Stimulated activated CD8-positive, alpha-beta memory T cell treated with anti-CD3 and anti-CD28 coated beads, Interleukin-15, amount 100 ng/mL, for 4 hours (primary cell): ENCODE results near the gene KCNJ10.
"Not testable (repeated sequence)": the region's sequence is repeated elsewhere in the genome, so short reads cannot be mapped to it uniquely, and the experiment has no call there.

Experiments used
- DNase-seq, 2 donors: peaks; one replicate each; pipeline ENCODE4 v3.0.0-alpha.2; 2020; ENCODE audit warnings: low read depth in 2 of 2

Gene KCNJ10

DNA sequence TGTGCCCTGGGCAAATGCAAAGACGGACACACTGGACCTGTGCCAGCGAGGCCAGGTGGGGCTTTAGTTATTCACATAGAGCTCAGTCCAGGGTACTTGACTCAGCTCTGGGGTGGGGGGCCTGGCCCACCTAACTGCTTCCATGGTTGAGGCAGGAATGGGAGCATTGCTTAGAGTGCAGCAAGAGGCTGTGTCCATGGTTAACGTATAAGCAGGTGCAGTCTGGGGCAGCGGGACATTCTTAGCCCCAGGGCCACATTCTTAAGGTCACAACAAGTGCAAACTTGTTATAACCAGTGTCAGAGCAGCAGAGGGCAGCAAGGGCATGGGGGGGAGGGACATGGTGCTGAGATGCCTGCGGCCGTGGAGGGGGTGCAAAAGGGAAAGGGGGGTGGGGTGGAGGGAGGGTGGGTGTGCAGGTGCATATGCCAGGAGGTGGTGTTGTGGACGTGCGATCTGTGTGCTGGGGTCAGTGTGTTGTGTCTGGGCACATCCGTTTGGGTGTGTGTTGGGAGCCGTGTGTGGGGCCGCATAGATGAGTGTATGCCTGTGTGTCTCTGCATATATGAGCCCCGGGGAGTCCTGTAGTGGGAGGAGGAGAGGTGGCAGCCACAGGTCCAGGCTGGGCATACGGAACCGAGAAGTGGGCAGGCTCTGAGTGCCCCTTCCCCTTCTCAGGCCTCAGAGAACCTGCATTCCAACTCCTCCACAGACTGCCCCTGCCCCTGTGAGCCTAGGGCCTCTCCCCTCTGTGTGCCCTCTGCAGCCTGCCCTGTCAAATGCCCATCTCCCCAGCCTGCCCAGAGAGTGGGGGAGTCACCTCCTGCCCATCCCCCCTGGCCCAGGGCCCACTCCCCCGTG, 8.4 kb downstream of the KCNJ10 start:
- DNase-seq, result no peak

DNA sequence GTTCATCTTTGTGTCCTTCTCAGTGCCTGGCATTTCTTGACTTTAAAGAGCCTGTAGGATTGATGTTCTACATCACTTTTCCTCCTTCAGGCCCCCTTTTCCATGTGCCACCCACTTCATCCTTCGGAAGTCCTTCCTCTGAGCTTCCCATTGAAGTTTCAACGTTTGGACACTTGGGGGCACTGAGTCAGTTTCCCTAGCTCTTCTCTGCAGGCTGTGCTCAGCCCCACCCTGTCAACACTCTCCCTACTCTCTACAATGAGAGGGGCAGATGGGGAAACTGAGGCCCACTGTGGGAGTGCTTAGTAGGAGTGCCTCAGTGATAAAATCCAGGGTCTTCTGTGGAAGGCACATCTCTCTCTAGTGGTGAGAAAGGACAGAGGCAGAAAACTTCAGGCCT, 11.9 kb downstream of the KCNJ10 start:
- DNase-seq, result no peak

DNA sequence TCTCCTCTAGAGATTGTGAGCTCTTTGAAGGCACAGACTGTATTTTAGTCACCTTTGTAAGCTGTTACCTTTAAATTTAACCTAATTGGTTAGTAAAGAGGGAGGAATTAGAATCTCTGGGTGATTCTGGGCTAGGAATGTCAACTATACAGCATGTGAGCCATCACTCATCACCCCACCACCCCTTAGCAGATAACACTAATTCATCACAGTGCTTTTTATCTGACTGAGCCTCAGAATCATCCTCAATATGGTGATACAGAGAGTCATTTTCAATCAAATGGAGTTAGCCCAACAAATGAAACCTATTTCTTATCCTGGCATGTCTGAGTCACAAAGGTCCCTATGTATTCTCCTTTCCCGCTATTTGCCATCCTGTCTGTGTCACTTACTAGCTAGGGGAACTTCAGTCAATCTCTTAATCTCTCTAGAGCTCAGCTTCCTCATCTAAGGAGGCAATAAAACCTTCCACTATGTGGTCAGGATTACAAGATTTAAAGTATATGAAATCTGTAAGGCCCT, 13.3 kb downstream of the KCNJ10 start:
- no peak for DNase-seq

DNA sequence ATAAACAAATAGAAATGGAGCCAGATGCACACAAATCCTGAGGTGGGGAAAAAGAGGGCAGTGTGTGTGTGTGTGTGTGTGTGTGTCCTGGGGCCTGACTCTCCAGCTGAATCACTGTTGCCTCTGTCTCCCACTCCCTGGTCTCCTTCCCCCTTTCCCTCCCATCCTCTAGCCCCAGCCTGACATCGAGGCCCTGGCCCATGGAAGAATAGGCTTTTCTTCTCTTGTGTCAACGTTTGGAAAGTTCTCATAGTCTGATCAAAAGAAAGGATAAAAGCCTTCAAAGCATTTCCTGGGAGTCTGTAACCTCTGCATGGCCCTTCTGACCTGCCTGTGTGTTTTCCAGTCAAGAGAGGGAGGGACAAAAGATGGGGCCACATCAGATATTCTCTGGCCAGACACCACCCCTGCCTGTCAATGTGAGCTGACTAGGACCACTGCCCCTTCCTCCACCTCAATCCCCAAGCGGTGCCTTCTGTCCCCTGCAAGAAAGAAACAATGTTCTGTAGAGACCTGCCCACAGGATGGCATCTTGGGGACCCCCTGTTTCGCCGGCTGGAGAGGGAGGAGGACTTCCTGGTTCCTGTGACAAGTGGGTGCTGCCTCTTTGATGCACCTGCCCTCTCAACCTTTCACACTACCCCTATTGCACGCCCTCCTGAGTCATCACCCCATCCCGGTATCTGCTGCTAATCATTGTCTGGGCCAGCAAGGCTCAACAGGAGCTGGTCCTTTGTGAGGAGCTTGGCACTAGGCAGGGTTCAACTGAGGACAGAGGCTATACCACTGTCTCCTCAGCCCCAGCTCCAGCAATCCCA, 16.2 kb downstream of the KCNJ10 start:
- no peak for DNase-seq

DNA sequence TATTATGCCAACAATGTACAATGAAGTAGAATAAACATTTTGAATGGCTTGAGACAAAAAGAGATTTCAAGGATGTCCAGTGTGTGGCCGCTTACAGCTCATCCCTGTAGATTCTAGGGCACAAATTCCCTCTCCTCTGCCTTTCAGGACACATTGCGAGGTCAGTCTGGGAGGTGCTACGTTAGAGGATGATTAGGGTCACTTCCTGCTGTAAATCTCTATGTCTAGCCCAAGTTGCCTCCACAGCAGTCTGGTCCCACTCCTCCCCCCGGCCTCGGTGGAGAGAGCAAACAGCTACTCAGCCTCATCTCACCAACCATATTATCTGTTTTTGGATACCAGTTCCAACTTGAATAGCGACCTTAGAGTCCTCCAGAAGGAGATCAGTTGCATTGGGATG, 17.0 kb downstream of the KCNJ10 start:
- DNase-seq, result no peak

DNA sequence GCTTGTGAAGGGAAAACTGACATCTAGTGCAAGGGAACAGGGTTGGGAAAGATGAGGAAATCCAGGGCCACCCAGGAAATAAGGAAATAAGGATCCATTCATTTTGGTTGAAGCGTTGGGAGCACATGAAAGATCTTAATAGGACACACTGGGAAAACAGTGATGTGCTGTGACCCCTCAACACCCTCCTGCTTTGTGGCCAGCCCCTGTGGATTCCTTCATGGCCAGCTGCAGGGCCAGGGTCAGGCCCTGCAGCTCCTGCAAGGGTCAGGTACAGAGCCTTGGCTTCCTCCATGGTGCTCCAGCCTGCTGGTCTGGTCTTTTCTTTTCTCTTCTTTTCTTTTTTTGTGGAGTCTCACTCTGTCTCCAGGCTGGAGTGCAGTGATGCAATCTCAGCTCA, 19.3 kb downstream of the KCNJ10 start:
- DNase-seq, result no peak

DNA sequence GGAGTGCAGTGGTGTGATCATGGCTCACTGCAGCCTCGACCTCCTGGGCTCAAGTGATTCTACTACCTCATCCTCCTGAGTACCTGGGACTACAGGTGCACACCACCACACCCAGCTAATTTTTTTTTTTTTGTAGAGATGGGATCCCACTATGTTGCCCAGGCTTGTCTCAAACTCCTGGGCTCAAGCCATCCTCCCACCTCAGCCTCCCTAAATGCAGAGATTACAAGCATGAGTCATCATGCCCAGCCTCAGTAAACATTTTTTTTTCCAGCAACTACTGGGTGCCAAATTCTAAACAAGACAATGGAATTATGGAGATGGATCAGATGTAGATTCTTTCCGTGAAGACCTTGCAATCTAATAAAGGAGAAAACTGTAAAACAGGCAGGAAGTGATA, 19.8 kb downstream of the KCNJ10 start:
- not testable (repeated sequence) for DNase-seq

DNA sequence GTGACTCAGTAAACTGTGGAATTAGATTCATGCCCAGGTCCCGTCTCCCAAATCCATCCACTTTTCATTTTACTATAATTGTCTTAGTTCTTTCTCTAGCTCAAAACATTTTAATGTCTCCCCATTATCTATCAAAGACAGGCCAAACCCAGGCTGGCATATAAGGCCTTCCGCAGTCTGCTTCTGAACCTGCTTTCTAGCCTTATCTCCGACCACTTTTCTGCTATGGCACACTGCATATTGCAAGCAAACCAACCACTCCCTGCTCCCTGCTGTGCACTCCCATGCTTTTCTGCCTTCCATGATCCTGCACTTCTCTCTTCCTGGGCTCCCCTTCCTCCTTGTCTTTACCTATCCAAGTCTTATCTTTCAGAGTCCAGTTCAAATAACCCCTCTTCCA, 20.9 kb downstream of the KCNJ10 start:
- no peak for DNase-seq

DNA sequence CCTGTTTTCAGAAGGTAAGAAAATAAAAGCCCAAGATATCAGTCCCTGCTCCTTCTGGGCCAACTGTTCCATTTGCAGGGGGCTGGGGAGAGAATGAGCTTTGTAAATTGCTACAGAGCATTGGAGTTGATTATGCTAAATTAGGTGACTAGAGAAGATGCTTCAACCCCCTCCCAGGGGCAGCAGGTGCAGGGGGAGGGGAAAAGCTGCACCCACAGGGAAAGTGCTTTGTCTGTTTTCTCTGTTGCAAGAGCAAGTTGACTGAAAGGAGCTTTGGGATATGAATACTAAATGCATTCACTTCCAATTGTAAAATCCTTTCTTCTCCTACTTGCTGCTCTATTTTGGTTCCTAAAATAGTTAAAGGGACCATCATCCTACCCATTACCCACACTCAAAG, 21.6 kb downstream of the KCNJ10 start:
- DNase-seq, result no peak

DNA sequence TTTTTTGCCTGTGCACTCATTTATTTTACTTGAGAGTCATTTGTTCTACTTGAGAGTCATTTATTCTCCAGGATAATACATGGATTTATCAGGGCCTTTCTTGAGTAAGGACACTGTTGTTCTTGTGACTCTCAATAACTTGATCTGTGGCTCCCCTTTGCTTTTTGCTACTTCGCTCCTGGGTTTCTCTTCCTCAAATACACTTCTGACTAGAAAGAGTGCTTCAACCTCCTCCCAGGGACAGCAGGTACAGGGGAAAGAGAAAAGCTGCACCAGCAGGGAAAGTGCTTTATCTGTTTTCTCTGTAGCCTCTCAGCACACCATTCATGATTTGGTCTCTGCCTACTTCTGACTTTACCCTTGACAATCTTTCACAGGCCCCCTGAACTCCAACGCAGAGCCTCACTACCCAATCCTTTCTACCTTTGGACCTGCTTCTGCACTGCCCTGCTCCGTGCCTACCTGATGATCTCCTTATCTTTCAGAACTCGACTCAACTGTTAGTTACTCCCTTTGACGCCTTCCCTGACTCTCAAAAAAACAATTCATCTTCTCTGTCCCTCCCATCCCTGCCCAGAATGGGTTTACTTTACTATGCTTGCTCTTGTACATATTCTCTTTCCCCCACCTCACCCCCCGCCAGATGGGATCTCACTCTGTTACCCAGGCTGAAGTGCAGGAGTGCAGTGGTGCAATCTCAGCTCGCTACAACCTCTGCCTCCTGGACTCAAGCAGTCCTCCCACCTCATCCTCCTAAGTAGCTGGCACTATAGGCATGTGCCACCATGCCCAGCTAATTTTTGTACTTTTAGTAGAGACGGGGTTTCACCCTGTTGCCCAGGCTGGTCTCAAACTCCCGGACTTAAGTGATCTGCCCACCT, 22.6 kb downstream of the KCNJ10 start:
- no peak for DNase-seq

DNA sequence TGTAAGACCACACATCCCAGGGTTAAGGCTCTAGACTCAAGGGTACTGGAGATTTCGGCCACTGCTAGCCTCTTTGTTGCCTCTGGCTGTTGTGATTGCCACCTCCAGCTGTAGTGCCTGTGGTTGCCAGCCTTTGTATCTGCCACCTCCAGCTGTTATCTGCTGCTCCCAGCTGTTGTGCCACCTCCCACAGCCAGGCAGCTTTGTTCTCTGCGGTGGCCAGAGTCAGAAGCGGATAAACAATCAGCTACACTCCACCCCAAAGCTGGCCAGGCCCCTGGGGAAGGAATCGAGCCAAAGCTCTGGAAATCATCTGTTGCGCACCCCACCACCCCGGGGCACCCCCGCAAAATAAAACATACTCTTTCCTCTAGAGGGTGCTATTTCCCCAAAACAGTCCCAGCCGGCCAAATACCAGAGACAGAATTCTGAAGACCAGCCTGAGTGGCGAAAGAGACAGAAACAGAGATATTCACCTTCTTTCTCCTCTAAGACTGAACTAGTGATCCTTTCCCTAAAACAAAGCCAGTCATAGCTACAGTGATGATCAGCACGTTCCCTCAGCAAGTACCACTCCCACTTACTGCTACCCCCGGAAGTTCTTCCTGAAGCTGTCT, 23.4 kb downstream of the KCNJ10 start:
- no peak for DNase-seq

DNA sequence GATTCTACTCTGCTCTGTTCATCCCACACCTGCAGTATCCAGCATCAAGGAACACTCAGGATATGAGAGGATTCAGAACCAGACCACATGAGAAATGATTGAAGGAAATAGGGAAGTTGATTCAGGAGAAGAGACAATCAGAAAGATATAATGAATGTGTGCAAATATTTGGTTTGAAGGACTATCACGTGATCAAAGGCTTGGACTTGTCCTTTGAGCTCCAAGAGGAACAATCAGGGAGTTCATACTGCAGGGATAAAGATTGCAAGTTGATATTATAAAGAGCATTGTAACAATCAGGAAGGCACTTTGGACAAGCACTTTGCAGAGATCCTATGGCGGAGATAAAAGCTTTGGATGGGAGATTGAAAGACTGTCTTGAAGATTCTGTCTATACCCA, 24.3 kb downstream of the KCNJ10 start:
- DNase-seq, result no peak

DNA sequence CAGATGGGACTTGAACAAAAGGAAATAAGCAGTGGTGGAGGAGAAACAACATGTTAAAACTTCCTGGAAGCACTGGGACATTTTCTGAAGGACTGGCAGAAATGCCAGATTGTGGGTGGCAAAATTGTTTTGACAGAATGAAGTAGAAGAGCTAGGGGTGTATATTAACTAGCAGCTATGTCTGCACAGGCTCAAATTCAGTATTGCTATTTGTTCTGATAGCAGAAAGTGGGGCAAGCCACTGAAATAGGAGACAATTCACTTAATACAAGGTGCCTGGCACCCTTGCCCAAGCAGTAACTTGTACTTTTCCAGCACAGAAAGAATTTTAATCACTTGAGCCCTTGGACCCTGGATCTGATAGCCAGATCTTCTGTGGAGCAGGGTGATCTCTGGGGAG, 26.4 kb downstream of the KCNJ10 start:
- no peak for DNase-seq

DNA sequence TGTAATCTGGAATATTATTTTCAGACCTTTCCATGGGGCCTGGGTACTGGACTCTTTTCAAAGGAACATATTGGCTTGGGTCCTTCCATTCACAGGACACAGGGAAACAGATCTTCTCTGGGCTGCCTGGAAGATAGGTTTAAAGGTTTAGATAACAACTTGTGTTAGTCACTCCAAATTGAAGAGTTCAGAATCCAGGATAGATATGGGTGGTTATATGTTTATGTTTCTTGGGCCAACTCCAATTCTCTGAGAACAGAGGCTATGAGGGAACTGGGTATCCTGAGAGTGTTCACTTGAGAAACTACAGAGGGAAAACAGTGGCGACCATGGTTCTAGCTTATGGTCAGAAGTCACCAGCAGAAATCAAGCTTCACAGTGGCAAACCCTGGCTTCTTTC, 29.5 kb downstream of the KCNJ10 start:
- DNase-seq, result no peak

DNA sequence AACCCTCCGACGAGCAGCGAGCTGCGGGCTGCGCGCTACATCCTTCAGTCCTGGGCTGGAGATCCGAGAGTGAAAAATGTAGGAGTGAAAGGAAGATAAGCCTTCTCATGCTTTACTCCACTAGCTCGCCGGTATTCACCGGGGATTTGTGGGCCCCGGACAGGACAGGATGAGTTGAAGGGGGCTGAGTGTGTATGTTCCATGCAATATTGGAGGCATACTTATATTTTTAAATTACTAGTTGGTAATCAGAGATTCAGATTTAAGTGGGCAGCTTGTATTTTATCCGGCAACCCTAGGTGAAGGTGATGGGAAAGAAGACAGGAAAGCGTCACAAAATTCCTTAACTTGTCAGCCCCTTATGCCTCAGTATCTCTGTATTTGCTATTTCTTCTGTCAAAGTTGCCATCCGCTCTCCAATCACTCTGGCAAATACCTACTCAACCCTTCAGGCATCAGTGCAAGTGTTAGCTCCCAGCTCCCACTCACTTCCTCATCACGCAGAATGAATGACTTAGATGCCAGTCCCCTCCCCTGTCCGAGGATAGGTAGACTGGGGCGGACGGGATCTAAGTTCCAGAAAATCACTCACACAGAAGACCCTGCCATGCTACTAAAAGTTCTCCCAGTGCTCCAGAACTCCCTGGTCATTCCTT, 37.7 kb downstream of the KCNJ10 start:
- DNase-seq, result no peak

DNA sequence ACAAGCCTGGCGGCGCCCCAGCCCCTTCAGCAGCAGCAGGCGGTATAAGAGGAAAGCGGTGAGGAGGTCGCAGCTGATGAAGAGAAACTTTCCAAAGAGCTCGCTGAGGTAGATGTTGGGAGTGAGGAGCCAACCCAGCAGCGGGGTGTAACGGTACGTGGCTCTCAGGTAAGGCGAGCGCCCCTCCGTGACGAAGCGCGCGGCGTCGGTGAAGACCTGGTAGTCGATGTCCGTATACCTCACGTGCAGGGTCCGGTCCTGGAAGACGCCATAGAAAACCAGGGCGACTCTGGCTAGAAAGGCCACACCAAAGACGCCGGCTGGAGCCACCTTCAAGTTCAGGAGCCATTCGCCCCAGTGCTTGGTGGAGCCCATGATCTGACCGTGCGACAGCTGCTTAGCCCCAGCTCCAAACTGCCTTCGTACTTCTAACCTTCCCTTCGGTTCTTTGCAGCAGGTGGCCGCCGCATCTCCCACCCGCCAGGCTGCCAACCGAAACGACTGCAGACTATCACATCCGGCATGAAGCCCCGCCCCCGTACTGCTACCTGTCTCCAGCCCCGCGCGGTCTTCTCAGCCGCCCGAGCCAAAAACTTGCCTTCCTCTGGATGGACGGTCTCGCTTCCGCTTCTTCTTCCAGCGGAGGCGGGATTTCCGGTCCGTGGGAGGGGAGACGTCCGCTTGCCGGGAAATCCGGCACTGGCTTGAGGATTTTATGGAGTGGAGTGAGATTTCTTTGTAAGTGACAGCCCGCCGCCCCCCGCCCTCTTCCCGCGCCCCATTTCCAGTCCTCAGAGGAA, 38.4 kb downstream of the KCNJ10 start, which contains the start of gene PIGM:
PIGM (minus strand) TSS at position 626 of the 800 bp plus-strand sequence; CDS start at position 375, 251 bp downstream.
- peak; percentile 82 to 85 for DNase-seq

DNA sequence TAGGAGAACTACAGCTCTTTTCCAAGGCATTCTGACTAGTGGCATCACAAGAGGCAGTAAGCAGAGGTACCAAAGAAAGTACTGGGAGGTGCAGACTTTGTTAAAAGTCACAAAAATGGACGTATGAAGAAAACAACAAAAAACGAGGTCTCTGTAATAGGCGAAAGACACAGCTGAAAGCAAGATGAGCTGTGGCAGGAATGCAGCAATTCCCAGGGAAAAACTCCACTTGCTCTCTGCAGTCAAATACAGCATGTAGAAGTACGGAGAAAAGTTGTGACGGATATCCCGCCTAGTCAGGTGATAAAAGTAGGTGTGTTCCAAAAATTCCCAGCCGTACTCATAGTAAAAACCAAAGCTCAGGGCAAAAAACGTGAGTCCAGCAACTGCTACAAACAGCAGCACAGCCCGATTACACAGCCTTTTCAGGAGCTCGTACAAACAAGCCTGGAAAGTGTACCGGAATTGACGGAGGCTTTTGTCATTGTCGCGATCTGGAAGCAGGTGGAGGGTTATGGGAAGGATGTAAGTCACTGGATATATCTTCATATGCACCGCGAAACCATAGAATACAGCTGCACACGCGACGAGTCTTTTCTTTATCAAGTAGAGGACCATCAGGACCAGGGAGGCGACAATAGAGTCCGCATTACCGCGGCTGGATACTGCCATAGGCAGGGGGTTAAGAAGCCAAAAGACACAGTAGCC, 39.1 kb downstream of the KCNJ10 start:
- no peak for DNase-seq

DNA sequence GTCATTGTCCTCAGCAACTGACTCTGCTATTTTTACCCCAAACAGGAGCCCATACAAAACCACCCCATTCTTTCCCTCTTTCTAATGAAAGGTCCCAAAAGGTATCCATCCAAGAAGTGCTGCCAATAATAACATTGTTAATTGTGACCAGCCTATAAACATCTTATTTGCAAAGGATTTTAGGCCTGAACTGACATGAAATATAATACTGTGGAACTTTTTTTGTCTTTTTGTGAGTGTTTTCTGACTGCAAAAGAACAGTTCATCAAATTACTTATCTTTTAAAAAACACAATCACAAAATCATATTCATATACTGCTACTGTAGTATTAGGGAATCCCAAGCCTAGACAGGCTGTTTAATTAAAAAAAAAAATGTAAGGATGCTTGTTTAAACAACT, 41.5 kb downstream of the KCNJ10 start:
- no peak for DNase-seq

DNA sequence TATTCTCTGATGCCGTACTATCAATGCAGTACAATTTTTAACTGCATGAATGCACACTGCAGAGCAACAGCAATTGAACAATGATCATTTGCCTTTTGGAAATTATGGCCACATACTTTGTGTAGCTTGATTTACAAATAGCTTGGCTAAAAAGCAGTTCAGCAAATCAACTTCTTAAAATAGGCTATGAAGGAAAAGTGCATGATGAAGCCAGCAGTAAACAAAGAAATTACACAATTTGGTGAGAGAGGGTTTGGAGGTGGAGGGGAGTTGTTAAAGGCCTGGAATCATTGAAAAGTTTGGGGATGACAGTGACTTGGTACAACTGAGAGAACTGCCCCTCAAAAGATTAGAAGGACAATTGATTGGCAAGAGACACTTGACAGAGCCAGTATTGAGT, 44.6 kb downstream of the KCNJ10 start:
- DNase-seq, result no peak
